ENCODE results near the gene MFAP1. TPM values are rescaled to one million over a fixed set of nuclear protein-coding genes. Genes with fewer than 3 reads are reported as not detected.
"Not testable (repeated sequence)": the region's sequence is repeated elsewhere in the genome, so short reads cannot be mapped to it uniquely, and the experiment has no call there.

MFAP1 gene
- total RNA-seq, 1 experiment from 2014 or later, result 44.7 TPM

DNA sequence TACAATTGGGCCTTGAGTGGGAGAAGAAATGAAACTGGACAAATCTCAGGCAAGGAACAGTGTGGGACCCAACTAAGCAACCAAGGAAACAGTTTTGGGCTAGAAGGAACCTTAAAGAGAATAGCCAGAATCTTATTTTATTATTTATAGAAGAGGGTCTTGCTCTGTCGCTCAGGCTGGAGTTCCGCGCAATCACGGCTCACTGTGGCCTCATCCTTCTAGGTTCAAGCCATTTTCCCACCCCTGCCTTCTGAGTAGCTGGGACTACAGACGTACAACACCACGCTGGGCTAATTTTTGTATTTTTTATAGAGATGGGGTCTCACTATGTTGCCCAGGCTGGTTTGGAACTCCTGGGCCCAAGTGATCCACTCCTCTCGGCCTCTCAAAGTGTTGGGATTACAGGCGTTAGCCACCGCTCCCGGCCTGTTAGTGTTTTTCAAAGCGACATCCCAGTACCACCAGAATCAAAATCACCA lies 1.6 kb upstream of the MFAP1 start:
- Histone ChIP-seq H2AK5ac (ENCODE audit: insufficient read length, low read length) (no peak overlapping the region), H2BK12ac (ENCODE audit: insufficient read length, low read depth, low read length) (no peak overlapping the region), H3T11ph (ENCODE audit: low read length) (no peak overlapping the region), H3K18ac (ENCODE audit: insufficient read length, low read depth, low read length) (no peak overlapping the region), H4K5ac (ENCODE audit: insufficient read length, low read depth, low read length) (no peak overlapping the region), H4K91ac (ENCODE audit: insufficient read length, low read depth, low read length) (no peak overlapping the region), H3K14ac (ENCODE audit: insufficient read depth, low read length) (no peak overlapping the region), H2BK5ac (ENCODE audit: insufficient read length, low read length) (no peak overlapping the region), H3K56ac (ENCODE audit: insufficient read length, low read depth, low read length) (no peak overlapping the region), H3K23me2 (ENCODE audit: insufficient read length, low read depth, low read length, poor library complexity, severe bottlenecking) (peaks cover 8% of the 10 kb centered on the region), H3K9ac (ENCODE audit: extremely low read depth, insufficient read length, low read length) (no peak overlapping the region), H3K79me2 (ENCODE audit: insufficient read depth, low read length) (peaks cover 4% of the 10 kb centered on the region; the same call in 1 of the 2 replicates), H4K20me1 (ENCODE audit: control insufficient read depth, insufficient read depth, insufficient read length) (no peaks in the 10 kb centered on the region), H3K23ac (ENCODE audit: insufficient read length, low read depth, low read length) (no peak overlapping the region), H2BK120ac (ENCODE audit: low read depth, low read length, poor library complexity, severe bottlenecking) (no peak overlapping the region), H3K27ac (ENCODE audit: insufficient read length, low read depth, low read length) (no peak overlapping the region), H3K79me1 (ENCODE audit: insufficient read depth, low read depth, low read length, poor library complexity, severe bottlenecking) (peaks cover 5% of the 10 kb centered on the region), H2AFZ (ENCODE audit: low read length) (no peak overlapping the region), H4K8ac (replicated peaks; ENCODE audit: insufficient read length, low read depth, low read length) (no peak overlapping the region), H3K4me1 (ENCODE audit: insufficient read depth, low read length) (no peaks in the 10 kb centered on the region; the same call in 1 of the 2 replicates), H3K4me2 (ENCODE audit: insufficient read depth, insufficient read length, low read length) (no peak overlapping the region), H3K9me3 (ENCODE audit: control insufficient read depth, low read depth, low read length) (no peaks in the 10 kb centered on the region), H3K27me3 (ENCODE audit: insufficient read depth, low read length) (no peaks in the 10 kb centered on the region), H2BK15ac (ENCODE audit: low read depth, low read length) (no peak overlapping the region), H3K4ac (ENCODE audit: low read depth, low read length) (no peak overlapping the region), H2BK20ac (ENCODE audit: low read depth, low read length, poor library complexity, severe bottlenecking) (no peak overlapping the region)
- H3K4me1 Mint-ChIP-seq, result peaks cover 10 to 19% of the 10 kb centered on the region in 2 experiments
- no CpG with 5 or more reads among the region's 11 CpGs for WGBS (ENCODE audit: extremely low coverage, insufficient read length, low lambda C conversion rate)
- H3K9me3 Mint-ChIP-seq, result peaks cover 11 to 21% of the 10 kb centered on the region in 2 experiments
- no peak for DNase-seq
- H3K4me3 Mint-ChIP-seq, result peak overlapping the region; percentile 88; a peak in 4 of 5 replicates
- peaks cover 16 to 31% (median 26%) of the 10 kb centered on the region in 3 experiments for H3K36me3 Mint-ChIP-seq (ENCODE audit: insufficient read depth in 1 of 3, low read depth in 3 of 3)
- TF ChIP-seq CTCF (conservative IDR thresholded peaks at IDR 0.05), result no peak
- peaks cover 12% of the 10 kb centered on the region for H3K27me3 Mint-ChIP-seq (ENCODE audit: low read depth)
- peak overlapping the region in 1 of 3 experiments; percentile 22; a peak in 1 of 7 replicates for H3K27ac Mint-ChIP-seq

- not testable (repeated sequence) for H3K27ac ChIP-seq (ENCODE audit: insufficient read length, low read depth, low read length); H3K27ac Mint-ChIP-seq; H3K27me3 ChIP-seq (ENCODE audit: insufficient read depth, low read length); H4K5ac ChIP-seq (ENCODE audit: insufficient read length, low read depth, low read length); H3K4me3 Mint-ChIP-seq; H3K79me2 ChIP-seq (ENCODE audit: insufficient read depth, low read length); H2BK12ac ChIP-seq (ENCODE audit: insufficient read length, low read depth, low read length); H2BK120ac ChIP-seq (ENCODE audit: low read depth, low read length, poor library complexity, severe bottlenecking); H3T11ph ChIP-seq (ENCODE audit: low read length); H4K8ac ChIP-seq (replicated peaks; ENCODE audit: insufficient read length, low read depth, low read length); H2AFZ ChIP-seq (ENCODE audit: low read length); H4K91ac ChIP-seq (ENCODE audit: insufficient read length, low read depth, low read length); H3K79me1 ChIP-seq (ENCODE audit: insufficient read depth, low read depth, low read length, poor library complexity, severe bottlenecking); H2BK5ac ChIP-seq (ENCODE audit: insufficient read length, low read length); H4K20me1 ChIP-seq (ENCODE audit: control insufficient read depth, insufficient read depth, insufficient read length); H3K9ac ChIP-seq (ENCODE audit: extremely low read depth, insufficient read length, low read length); DNase-seq; H3K9me3 ChIP-seq (ENCODE audit: control insufficient read depth, low read depth, low read length); H2BK20ac ChIP-seq (ENCODE audit: low read depth, low read length, poor library complexity, severe bottlenecking); H3K23me2 ChIP-seq (ENCODE audit: insufficient read length, low read depth, low read length, poor library complexity, severe bottlenecking); H3K18ac ChIP-seq (ENCODE audit: insufficient read length, low read depth, low read length); H3K4me2 ChIP-seq (ENCODE audit: insufficient read depth, insufficient read length, low read length); H3K56ac ChIP-seq (ENCODE audit: insufficient read length, low read depth, low read length); H2AK5ac ChIP-seq (ENCODE audit: insufficient read length, low read length); H3K4me1 ChIP-seq (ENCODE audit: insufficient read depth, low read length); H3K23ac ChIP-seq (ENCODE audit: insufficient read length, low read depth, low read length); H3K4ac ChIP-seq (ENCODE audit: low read depth, low read length); H3K14ac ChIP-seq (ENCODE audit: insufficient read depth, low read length); H2BK15ac ChIP-seq (ENCODE audit: low read depth, low read length)
- Mint-ChIP-seq H3K4me1 (peaks cover 10 to 19% of the 10 kb centered on the region in 2 experiments), H3K27me3 (ENCODE audit: low read depth) (peaks cover 12% of the 10 kb centered on the region), H3K36me3 (ENCODE audit: insufficient read depth in 1 of 3, low read depth in 3 of 3) (peaks cover 16 to 35% (median 31%) of the 10 kb centered on the region in 3 experiments), H3K9me3 (peaks cover 11 to 21% of the 10 kb centered on the region in 2 experiments)
- no CpG with 5 or more reads among the region's 11 CpGs for WGBS (ENCODE audit: extremely low coverage, insufficient read length, low lambda C conversion rate)
Measured at GRCh38 chr15:43825305-43825704, 815 bp upstream of the MFAP1 start.

All from H9 (cell line).